PC-3 (cell line): ENCODE data around the gene MAST4.

Source experiments
- CTCF ChIP-seq: fragments of 300-600 bp; sonication (generic); conservative IDR thresholded peaks from 2 replicates; pipeline ENCODE4 v1.5.1; 2017; ENCODE audit warnings: antibody characterized with exemption, low read depth, mild to moderate bottlenecking, low read length
- EZH2 ChIP-seq: fragments of 300-600 bp; sonication (generic); IDR thresholded peaks from one replicate; pipeline ENCODE4 v1.6.1; 2017; ENCODE audit warnings: antibody characterized with exemption, mild to moderate bottlenecking, low read length; ENCODE audit not compliant: unreplicated experiment

- TF ChIP-seq CTCF = no peak
- no peak for TF ChIP-seq EZH2
Measured at GRCh38 chr5:66788556-66788955, 192.4 kb downstream of the MAST4 start.
